HepG2 (cell line): ENCODE results near the gene RNF126. TPM values are rescaled to one million over a fixed set of nuclear protein-coding genes. Genes with fewer than 3 reads are reported as not detected.

Experiments
- AKAP8 ChIP-seq: sonication (generic); formaldehyde crosslinking; IDR thresholded peaks from 2 replicates; pipeline ENCODE4 v1.5.1; 2020; ENCODE audit warnings: mild to moderate bottlenecking, missing genetic modification reagents
- ELF1 ChIP-seq: sonication (generic); formaldehyde crosslinking; IDR thresholded peaks from 2 replicates; pipeline ENCODE4 v1.4.0; 2020; ENCODE audit warnings: missing genetic modification reagents
- HNRNPLL ChIP-seq: fragments of 200-400 bp; formaldehyde crosslinking; IDR thresholded peaks from 2 replicates; pipeline ENCODE4 v1.6.1; 2017; ENCODE audit warnings: mild to moderate bottlenecking, low read depth, low read length; ENCODE audit not compliant: poor library complexity, severe bottlenecking
- IKZF4 ChIP-seq: sonication (generic); formaldehyde crosslinking; IDR thresholded peaks from 2 replicates; pipeline ENCODE4 v1.5.1; 2020; ENCODE audit warnings: borderline replicate concordance, mild to moderate bottlenecking, low read depth, missing genetic modification reagents; ENCODE audit errors: not compliant biosample characterization
- KAT7 ChIP-seq: IDR thresholded peaks from 2 replicates; pipeline ENCODE4 v1.6.1; 2018; ENCODE audit warnings: borderline replicate concordance, missing compliant biosample characterization
- ZNF160 ChIP-seq: sonication (generic); formaldehyde crosslinking; IDR thresholded peaks from 2 replicates; pipeline ENCODE4 v1.8.0; 2022; ENCODE audit warnings: mild to moderate bottlenecking, inconsistent platforms, missing genetic modification reagents
- ZNF670 ChIP-seq: sonication (generic); formaldehyde crosslinking; IDR thresholded peaks from 2 replicates; pipeline ENCODE4 v1.8.0; 2022; ENCODE audit warnings: mild to moderate bottlenecking, missing genetic modification reagents, borderline replicate concordance
- ZNF816 ChIP-seq: sonication (generic); formaldehyde crosslinking; IDR thresholded peaks from 2 replicates; pipeline ENCODE4 v1.8.0; 2022; ENCODE audit warnings: missing genetic modification reagents, mild to moderate bottlenecking, borderline replicate concordance
- polyA plus RNA-seq, 8 experiments: library from polyadenylated mRNA; depleted of rRNA in 3 of 8; stranded (reverse) in 7 of 8; unstranded in 1 of 8; fragments of >200 nt; fragmentation: Illumina TruSeq in 4 of 8; extraction: Trizol in 4 of 8; gene quantifications; 2 replicates each; pipeline versions ENCODE4 v1.2.1 to v1.2.3, GENCODE V29; 2011 to 2016; ENCODE audit warnings: low read depth in 4 of 8, missing spikeins in 1 of 8, mixed read lengths in 1 of 8; ENCODE audit not compliant: insufficient read depth in 1 of 8
- total RNA-seq, 5 experiments: library from RNA; depleted of rRNA; stranded (reverse); fragments of >200 nt; fragmentation: Illumina TruSeq; extraction: Trizol; gene quantifications; 2 replicates each; pipeline ENCODE4 v1.2.3, GENCODE V29; 2016; ENCODE audit warnings: low read depth in 1 of 5
- TF ChIP-seq, protein P1 (sequence below): sonication (generic); formaldehyde crosslinking; conservative IDR thresholded peaks from 2 replicates; pipeline ENCODE4 v1.4.0; 2020; ENCODE audit warnings: missing genetic modification reagents
- TF ChIP-seq, protein P2 (sequence below): sonication (generic); formaldehyde crosslinking; IDR thresholded peaks from 2 replicates; pipeline ENCODE4 v1.4.0; 2020; ENCODE audit warnings: missing genetic modification reagents
- TF ChIP-seq, protein P3 (sequence below): sonication (generic); formaldehyde crosslinking; IDR thresholded peaks from 2 replicates; pipeline ENCODE4 v1.8.1; 2023; ENCODE audit warnings: mild to moderate bottlenecking, missing genetic modification reagents, borderline replicate concordance

RNF126 gene
- total and polyA plus RNA-seq, 2 of the 13 experiments (the other 11 are each of a cell fraction or from before 2014, with no cell fraction given): 23.2 to 34.0 TPM

DNA sequence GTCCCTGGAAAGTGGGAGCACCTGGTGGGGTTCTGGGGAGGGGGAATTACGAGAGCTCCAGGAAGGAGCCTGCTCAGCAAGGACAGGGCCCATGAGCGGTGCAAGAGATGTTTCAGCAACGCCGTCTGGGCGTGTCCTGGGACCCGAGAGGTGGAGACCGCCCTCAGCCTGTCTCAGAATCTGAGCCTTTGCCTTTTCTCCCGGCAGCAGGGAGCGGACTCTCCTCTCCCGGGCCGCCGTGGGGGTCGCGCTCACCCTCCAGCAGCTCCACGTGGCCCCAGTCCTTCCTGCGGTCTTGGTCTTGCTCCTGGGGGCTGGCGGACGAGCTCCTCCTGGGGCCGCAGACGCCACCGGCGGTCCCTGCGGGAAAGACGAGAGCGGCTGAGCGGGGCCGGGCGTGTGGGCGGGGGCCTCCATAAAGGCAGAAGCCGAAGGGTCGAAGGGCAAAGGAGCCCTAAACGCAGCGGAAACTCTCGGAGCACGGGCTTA lies 30.4 kb downstream of the RNF126 start (continued):
- TF ChIP-seq, protein P1, sequence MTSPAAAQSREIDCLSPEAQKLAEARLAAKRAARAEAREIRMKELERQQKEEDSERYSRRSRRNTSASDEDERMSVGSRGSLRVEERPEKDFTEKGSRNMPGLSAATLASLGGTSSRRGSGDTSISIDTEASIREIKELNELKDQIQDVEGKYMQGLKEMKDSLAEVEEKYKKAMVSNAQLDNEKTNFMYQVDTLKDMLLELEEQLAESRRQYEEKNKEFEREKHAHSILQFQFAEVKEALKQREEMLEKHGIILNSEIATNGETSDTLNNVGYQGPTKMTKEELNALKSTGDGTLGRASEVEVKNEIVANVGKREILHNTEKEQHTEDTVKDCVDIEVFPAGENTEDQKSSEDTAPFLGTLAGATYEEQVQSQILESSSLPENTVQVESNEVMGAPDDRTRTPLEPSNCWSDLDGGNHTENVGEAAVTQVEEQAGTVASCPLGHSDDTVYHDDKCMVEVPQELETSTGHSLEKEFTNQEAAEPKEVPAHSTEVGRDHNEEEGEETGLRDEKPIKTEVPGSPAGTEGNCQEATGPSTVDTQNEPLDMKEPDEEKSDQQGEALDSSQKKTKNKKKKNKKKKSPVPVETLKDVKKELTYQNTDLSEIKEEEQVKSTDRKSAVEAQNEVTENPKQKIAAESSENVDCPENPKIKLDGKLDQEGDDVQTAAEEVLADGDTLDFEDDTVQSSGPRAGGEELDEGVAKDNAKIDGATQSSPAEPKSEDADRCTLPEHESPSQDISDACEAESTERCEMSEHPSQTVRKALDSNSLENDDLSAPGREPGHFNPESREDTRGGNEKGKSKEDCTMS (CRISPR knock-in tag): no peak
- no peak for TF ChIP-seq ZNF816
- 0 out of 2 replicates have a peak, but pooled peaks have one; percentile 33 for TF ChIP-seq AKAP8 (CRISPR knock-in tag)
- TF ChIP-seq ZNF670: no peak
- TF ChIP-seq, protein P2, sequence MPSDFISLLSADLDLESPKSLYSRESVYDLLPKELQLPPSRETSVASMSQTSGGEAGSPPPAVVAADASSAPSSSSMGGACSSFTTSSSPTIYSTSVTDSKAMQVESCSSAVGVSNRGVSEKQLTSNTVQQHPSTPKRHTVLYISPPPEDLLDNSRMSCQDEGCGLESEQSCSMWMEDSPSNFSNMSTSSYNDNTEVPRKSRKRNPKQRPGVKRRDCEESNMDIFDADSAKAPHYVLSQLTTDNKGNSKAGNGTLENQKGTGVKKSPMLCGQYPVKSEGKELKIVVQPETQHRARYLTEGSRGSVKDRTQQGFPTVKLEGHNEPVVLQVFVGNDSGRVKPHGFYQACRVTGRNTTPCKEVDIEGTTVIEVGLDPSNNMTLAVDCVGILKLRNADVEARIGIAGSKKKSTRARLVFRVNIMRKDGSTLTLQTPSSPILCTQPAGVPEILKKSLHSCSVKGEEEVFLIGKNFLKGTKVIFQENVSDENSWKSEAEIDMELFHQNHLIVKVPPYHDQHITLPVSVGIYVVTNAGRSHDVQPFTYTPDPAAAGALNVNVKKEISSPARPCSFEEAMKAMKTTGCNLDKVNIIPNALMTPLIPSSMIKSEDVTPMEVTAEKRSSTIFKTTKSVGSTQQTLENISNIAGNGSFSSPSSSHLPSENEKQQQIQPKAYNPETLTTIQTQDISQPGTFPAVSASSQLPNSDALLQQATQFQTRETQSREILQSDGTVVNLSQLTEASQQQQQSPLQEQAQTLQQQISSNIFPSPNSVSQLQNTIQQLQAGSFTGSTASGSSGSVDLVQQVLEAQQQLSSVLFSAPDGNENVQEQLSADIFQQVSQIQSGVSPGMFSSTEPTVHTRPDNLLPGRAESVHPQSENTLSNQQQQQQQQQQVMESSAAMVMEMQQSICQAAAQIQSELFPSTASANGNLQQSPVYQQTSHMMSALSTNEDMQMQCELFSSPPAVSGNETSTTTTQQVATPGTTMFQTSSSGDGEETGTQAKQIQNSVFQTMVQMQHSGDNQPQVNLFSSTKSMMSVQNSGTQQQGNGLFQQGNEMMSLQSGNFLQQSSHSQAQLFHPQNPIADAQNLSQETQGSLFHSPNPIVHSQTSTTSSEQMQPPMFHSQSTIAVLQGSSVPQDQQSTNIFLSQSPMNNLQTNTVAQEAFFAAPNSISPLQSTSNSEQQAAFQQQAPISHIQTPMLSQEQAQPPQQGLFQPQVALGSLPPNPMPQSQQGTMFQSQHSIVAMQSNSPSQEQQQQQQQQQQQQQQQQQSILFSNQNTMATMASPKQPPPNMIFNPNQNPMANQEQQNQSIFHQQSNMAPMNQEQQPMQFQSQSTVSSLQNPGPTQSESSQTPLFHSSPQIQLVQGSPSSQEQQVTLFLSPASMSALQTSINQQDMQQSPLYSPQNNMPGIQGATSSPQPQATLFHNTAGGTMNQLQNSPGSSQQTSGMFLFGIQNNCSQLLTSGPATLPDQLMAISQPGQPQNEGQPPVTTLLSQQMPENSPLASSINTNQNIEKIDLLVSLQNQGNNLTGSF (CRISPR knock-in tag): no peak
- TF ChIP-seq HNRNPLL: peak; percentile 50
- no peak for TF ChIP-seq ELF1 (CRISPR knock-in tag)
- TF ChIP-seq, protein P3, sequence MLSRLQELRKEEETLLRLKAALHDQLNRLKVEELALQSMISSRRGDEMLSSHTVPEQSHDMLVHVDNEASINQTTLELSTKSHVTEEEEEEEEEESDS: no peak
- peak; percentile 60 for TF ChIP-seq IKZF4 (CRISPR knock-in tag)
- TF ChIP-seq KAT7 (CRISPR knock-in tag): 0 out of 2 replicates have a peak, but pooled peaks have one; percentile 32
- peak; percentile 47; the same call in 1 of the 2 replicates for TF ChIP-seq ZNF160 (CRISPR knock-in tag)
